HCT116 (cell line): ENCODE results near the gene GRAMD4. TPM values are rescaled to one million over a fixed set of nuclear protein-coding genes. Genes with fewer than 3 reads are reported as not detected.

Experiments used
- ATAC-seq: fragments of 200-7000 bp; cut with Tn5 transposase; 2 replicates; pipeline ENCODE4 v1.9.1; 2020; ENCODE audit warnings: mild to moderate bottlenecking, moderate library complexity
- BruUV-seq: library from RNA; stranded (reverse); fragments of 400-500 nt; replicated peaks from 2 replicates; lab custom pipeline; 2021; lab: Mats Ljungman, UMichigan
- CTCF ChIA-PET: fragments of 300-600 bp; sonication (Branson Sonifier 250); formaldehyde crosslinking; loops from one replicate; lab custom pipeline; 2021; ENCODE audit warnings: antibody characterized with exemption; lab: Charles Lee
- POLR2A ChIA-PET: fragments of 300-600, 350-600 bp; sonication (Branson Sonifier 250); formaldehyde crosslinking; loops from one replicate; lab custom pipeline; 2021; ENCODE audit warnings: antibody characterized with exemption; lab: Charles Lee
- RAD21 ChIA-PET, 2 experiments: fragments of 300-600 bp; sonication (Branson Sonifier 250); formaldehyde crosslinking; loops; one replicate each; lab custom pipeline; 2023; ENCODE audit warnings: low total read pairs in 2 of 2; ENCODE audit not compliant: uncharacterized antibody in 2 of 2, unreplicated experiment in 2 of 2, low non-redundant PET in 1 of 2; lab: Charles Lee
- DNase-seq: peaks from one replicate; pipeline ENCODE4 v3.0.0-alpha.2; 2010; ENCODE audit warnings: low read depth, low spot score
- H2AFZ ChIP-seq: fragments of 200-600 bp; shearing (Covaris generic), sonication (generic); 2 replicates; pipeline ENCODE4 v1.6.1; 2017; ENCODE audit warnings: low read depth, mixed run types, mixed read lengths, antibody characterized with exemption, low read length; ENCODE audit not compliant: poor library complexity, severe bottlenecking
- H3K27ac ChIP-seq: 2 replicates; pipeline ENCODE4 v1.5.1; 2012; ENCODE audit warnings: low read depth, low read length
- H3K27me3 ChIP-seq: fragments of 200-600 bp; sonication (generic); 2 replicates; pipeline ENCODE4 v1.6.1; 2016; ENCODE audit warnings: mixed run types, low read length, mixed read lengths; ENCODE audit not compliant: insufficient read depth
- H3K36me3 ChIP-seq, 2 experiments: fragments of 200-500 bp in 1 of 2; fragments of 200-600 bp in 1 of 2; sonication (Bioruptor generic) in 1 of 2; sonication (generic) in 1 of 2; 2 replicates each; pipeline versions ENCODE4 v1.5.1 to v1.6.1; 2014 to 2016; ENCODE audit warnings: low read length in 2 of 2, inconsistent platforms in 1 of 2, mixed read lengths in 1 of 2, mixed run types in 1 of 2; ENCODE audit not compliant: insufficient read depth in 2 of 2, control insufficient read depth in 1 of 2
- H3K4me1 ChIP-seq, 2 experiments: fragments of 200-600 bp in 1 of 2; sonication (generic) in 1 of 2; 2 replicates each; pipeline versions ENCODE4 v1.5.1 to v1.6.1; 2012 to 2017; ENCODE audit warnings: low read length in 2 of 2, inconsistent platforms in 1 of 2, mild to moderate bottlenecking in 1 of 2, mixed read lengths in 1 of 2, mixed run types in 1 of 2, moderate library complexity in 1 of 2; ENCODE audit not compliant: insufficient read depth in 2 of 2, control insufficient read depth in 1 of 2
- H3K4me2 ChIP-seq: fragments of 200-600 bp; sonication (generic); 2 replicates; pipeline ENCODE4 v1.6.1; 2017; ENCODE audit warnings: mixed run types, low read length, mixed read lengths
- H3K4me3 ChIP-seq, 2 experiments: fragments of 200-600 bp in 1 of 2; sonication (generic) in 1 of 2; replicated peaks in 1 of 2; 2 replicates each; pipeline ENCODE4 v1.5.1; 2011 to 2016; ENCODE audit warnings: low read length in 2 of 2, control low read depth in 1 of 2, low read depth in 1 of 2, mild to moderate bottlenecking in 1 of 2, mixed read lengths in 1 of 2, mixed run types in 1 of 2
- H3K79me2 ChIP-seq: fragments of 200-600 bp; sonication (generic); 2 replicates; pipeline ENCODE4 v1.6.1; 2017; ENCODE audit warnings: mild to moderate bottlenecking, mixed run types, low read length, moderate library complexity, mixed read lengths; ENCODE audit not compliant: insufficient read depth
- H3K9ac ChIP-seq: fragments of 200-600 bp; sonication (generic); 2 replicates; pipeline ENCODE4 v1.6.1; 2016; ENCODE audit warnings: low read length, mixed read lengths
- H3K9me2 ChIP-seq: fragments of 200-600 bp; sonication (generic), shearing (Covaris generic); 2 replicates; pipeline ENCODE4 v1.6.1; 2017; ENCODE audit warnings: mixed run types, mild to moderate bottlenecking, moderate library complexity; ENCODE audit not compliant: insufficient read depth
- H3K9me3 ChIP-seq, 2 experiments: fragments of 200-500 bp in 1 of 2; fragments of 200-600 bp in 1 of 2; sonication (Bioruptor generic) in 1 of 2; sonication (generic) in 1 of 2; 2 replicates each; pipeline ENCODE4 v1.6.1; 2014 to 2017; ENCODE audit warnings: low read length in 2 of 2, mixed read lengths in 2 of 2, inconsistent platforms in 1 of 2, low read depth in 1 of 2, mild to moderate bottlenecking in 1 of 2, mixed run types in 1 of 2, moderate library complexity in 1 of 2; ENCODE audit not compliant: control insufficient read depth in 1 of 2, insufficient read depth in 1 of 2
- H4K20me1 ChIP-seq: fragments of 200-600 bp; sonication (generic), shearing (Covaris generic); 2 replicates; pipeline ENCODE4 v1.6.1; 2017; ENCODE audit warnings: mixed run types, mild to moderate bottlenecking, moderate library complexity; ENCODE audit not compliant: insufficient read depth
- ATF3 ChIP-seq: IDR thresholded peaks from 2 replicates; pipeline ENCODE4 v1.6.1; 2012
- CEBPB ChIP-seq: IDR thresholded peaks from 2 replicates; pipeline ENCODE4 v1.6.1; 2012; ENCODE audit warnings: low read depth
- CTCF ChIP-seq, 3 experiments: fragments of 200-600 bp in 1 of 3; sonication (generic) in 1 of 3; IDR thresholded peaks in 2 of 3; conservative IDR thresholded peaks in 1 of 3; 2 replicates each; pipeline ENCODE4 v1.5.1; 2012 to 2017; ENCODE audit warnings: low read depth in 2 of 3, low read length in 2 of 3, antibody characterized with exemption in 1 of 3, borderline replicate concordance in 1 of 3, control low read depth in 1 of 3, mild to moderate bottlenecking in 1 of 3, mixed read lengths in 1 of 3, mixed run types in 1 of 3, moderate library complexity in 1 of 3; ENCODE audit not compliant: insufficient read depth in 1 of 3
- EGR1 ChIP-seq: IDR thresholded peaks from 2 replicates; pipeline ENCODE4 v1.6.1; 2012; ENCODE audit warnings: low read depth
- ELF1 ChIP-seq: IDR thresholded peaks from 2 replicates; pipeline ENCODE4 v1.6.1; 2012; ENCODE audit warnings: low read depth, borderline replicate concordance
- EZH2phosphoT487 ChIP-seq: fragments of 200-600 bp; IDR thresholded peaks from 2 replicates; pipeline ENCODE4 v1.6.1; 2018; ENCODE audit warnings: antibody characterized with exemption, borderline replicate concordance
- FOSL1 ChIP-seq: IDR thresholded peaks from 2 replicates; pipeline ENCODE4 v1.6.1; 2012; ENCODE audit warnings: low read depth
- JUND ChIP-seq: IDR thresholded peaks from 2 replicates; pipeline ENCODE4 v1.6.1; 2012
- MAX ChIP-seq: IDR thresholded peaks from 2 replicates; pipeline ENCODE4 v1.6.1; 2012
- POLR2A ChIP-seq: IDR thresholded peaks from 2 replicates; pipeline ENCODE4 v1.7.0; 2011; ENCODE audit warnings: borderline replicate concordance; ENCODE audit not compliant: insufficient read depth, insufficient read length; ENCODE audit errors: extremely low read depth
- RAD21 ChIP-seq: IDR thresholded peaks from 2 replicates; pipeline ENCODE4 v1.6.1; 2012; ENCODE audit warnings: low read depth, mild to moderate bottlenecking
- REST ChIP-seq: IDR thresholded peaks from 2 replicates; pipeline ENCODE4 v1.6.1; 2012; ENCODE audit warnings: low read depth
- SIN3A ChIP-seq: IDR thresholded peaks from 2 replicates; pipeline ENCODE4 v1.6.1; 2012; ENCODE audit warnings: low read depth
- SRF ChIP-seq: IDR thresholded peaks from 2 replicates; pipeline ENCODE4 v1.6.1; 2012; ENCODE audit warnings: low read depth
- TCF7L2 ChIP-seq: IDR thresholded peaks from 2 replicates; pipeline ENCODE4 v1.7.0; 2011; ENCODE audit warnings: borderline replicate concordance, inconsistent platforms; ENCODE audit not compliant: insufficient read depth, insufficient read length; ENCODE audit errors: extremely low read depth
- YY1 ChIP-seq: IDR thresholded peaks from 2 replicates; pipeline ENCODE4 v1.6.1; 2011; ENCODE audit warnings: low read length, low read depth, moderate library complexity, mild to moderate bottlenecking; ENCODE audit not compliant: insufficient replicate concordance; ENCODE audit errors: extremely low read depth
- ZBTB33 ChIP-seq: IDR thresholded peaks from 2 replicates; pipeline ENCODE4 v1.6.1; 2011; ENCODE audit warnings: mild to moderate bottlenecking, low read length, moderate library complexity; ENCODE audit not compliant: insufficient replicate concordance; ENCODE audit errors: extremely low read depth
- ZFX ChIP-seq: fragments of 450-650 bp; IDR thresholded peaks from 2 replicates; pipeline ENCODE4 v1.6.1; 2017
- intact Hi-C: fragments of 100-400 bp; cut with micrococcal nuclease; formaldehyde crosslinking; loops from 2 replicates; pipeline ENCODE4 v1.10.0; 2022
- total RNA-seq: library from RNA; stranded (reverse); gene quantifications from one replicate; pipeline ENCODE4 v1.2.1, GENCODE V29; 2021; ENCODE audit not compliant: unreplicated experiment

Gene GRAMD4
- total RNA-seq, 1 experiment from 2014 or later: 25.8 TPM

- TF ChIP-seq FOSL1 (no peak), EGR1 (no peak), YY1 (no peak), ATF3 (no peak), EZH2phosphoT487 (no peak), SRF (no peak), MAX (no peak), CEBPB (no peak)
Observed at GRCh38 chr22:46696229-46696518, 76.0 kb downstream of the GRAMD4 start (continued).

GRCh38 chr22:46696614-46697013 lies 76.4 kb downstream of the GRAMD4 start:
- H3K9me2 ChIP-seq: no peaks in the 10 kb centered on the region
- no peak overlapping the region for H3K4me2 ChIP-seq
- no peak overlapping the region for H3K4me3 ChIP-seq
- H3K36me3 ChIP-seq: peaks cover 6 to 35% of the 10 kb centered on the region in 2 experiments
- H3K27ac ChIP-seq: no peak overlapping the region
- H2AFZ ChIP-seq: no peak overlapping the region
- no peaks in the 10 kb centered on the region for H3K4me1 ChIP-seq
- RAD21 ChIA-PET: no interaction called here
- H3K79me2 ChIP-seq: no peaks in the 10 kb centered on the region
- CTCF ChIA-PET: no interaction called here
- H3K9me3 ChIP-seq: no peaks in the 10 kb centered on the region
- no peak overlapping the region for H3K9ac ChIP-seq
- DNase-seq (no peak), ATAC-seq (no peak)
- POLR2A ChIA-PET: no interaction called here
- no TSS peak for BruUV-seq
- intact Hi-C loops: no loop called here
- H4K20me1 ChIP-seq: no peaks in the 10 kb centered on the region
- no peaks in the 10 kb centered on the region for H3K27me3 ChIP-seq
- no peak for TF ChIP-seq FOSL1
- TF ChIP-seq CTCF (IDR thresholded peaks at IDR 0.05 in 2 of 3, conservative IDR thresholded peaks at IDR 0.05 in 1 of 3; ENCODE audit: borderline replicate concordance in 1 of 3, insufficient read depth in 1 of 3, low read depth in 2 of 3, low read length in 2 of 3): no peak
- no peak for TF ChIP-seq SIN3A
- no peak for TF ChIP-seq REST
- no peak for TF ChIP-seq MAX
- TF ChIP-seq RAD21: no peak
- TF ChIP-seq ATF3: no peak
- no peak for TF ChIP-seq POLR2A
- TF ChIP-seq TCF7L2: no peak
- TF ChIP-seq ZFX: no peak
- TF ChIP-seq ELF1: no peak
- TF ChIP-seq CEBPB: no peak
- no peak for TF ChIP-seq ZBTB33
- no peak for TF ChIP-seq JUND
- no peak for TF ChIP-seq EGR1
